Dermis microvascular lymphatic vessel endothelial cell (primary cell): ENCODE data around the gene LRRN4CL. TPM values are rescaled to one million over a fixed set of nuclear protein-coding genes. Genes with fewer than 3 reads are reported as not detected.
A peak's percentile ranks its signal among the peaks of the same experiment; 100 is the strongest.
"Not testable (repeated sequence)": the region's sequence is repeated elsewhere in the genome, so short reads cannot be mapped to it uniquely, and the experiment has no call there.

Source experiments
- DNase-seq, 2 donors: peaks; one replicate each; pipeline versions ENCODE4 v3.0.0 to v3.0.0-alpha.2; 2010; ENCODE audit warnings: low read depth in 2 of 2
- total RNA-seq: library from RNA; depleted of rRNA; stranded (reverse); fragments of >200 nt; gene quantifications from 2 replicates; pipeline ENCODE4 v1.2.1, GENCODE V29; 2014

LRRN4CL gene
- total RNA-seq, result 0.38 and 0.51 TPM in 2 replicates

DNA sequence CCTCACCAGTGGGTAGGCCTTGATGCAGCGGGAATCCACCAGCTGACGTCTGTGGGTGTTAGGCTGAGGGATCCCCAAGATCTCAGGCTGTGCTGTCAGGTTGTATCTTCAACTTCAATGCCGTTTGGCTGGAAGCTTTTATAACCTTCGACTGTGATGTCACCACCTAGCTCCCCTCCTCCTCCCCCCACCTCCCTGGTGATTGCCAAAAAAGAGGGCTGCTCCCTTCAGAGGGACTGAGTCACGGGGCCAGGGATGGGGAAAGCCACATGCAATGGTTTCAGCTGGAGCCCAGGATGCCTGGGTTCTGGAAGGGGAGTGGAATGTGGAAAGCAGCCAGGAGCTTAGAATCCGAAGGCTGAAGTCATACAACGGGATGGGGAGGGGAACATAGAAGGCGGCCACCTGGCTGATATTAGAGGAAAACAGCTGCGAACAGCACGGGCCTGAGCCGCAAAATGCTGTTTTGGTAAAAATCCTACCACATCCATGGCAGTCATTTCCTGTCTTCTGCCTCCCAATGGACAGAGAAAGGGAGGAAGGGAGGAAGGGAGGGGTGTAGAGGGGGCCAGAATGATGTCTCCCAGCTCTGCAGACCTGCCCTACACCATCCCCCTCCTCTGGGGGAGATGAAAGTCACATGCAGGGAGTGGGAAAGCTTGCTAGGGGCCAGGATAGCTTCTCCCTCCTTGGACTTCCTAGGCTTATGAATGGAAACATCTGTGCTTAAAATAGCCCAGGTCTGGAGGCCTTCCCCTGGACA, at the start of gene LRRN4CL:
Gene LRRN4CL, minus strand, starts transcription at position 110 of the 763 bp plus-strand sequence. CDS start 1,022 bp downstream, outside the sequence.
- no peak for DNase-seq

- no peak for DNase-seq
These were observed 47.9 kb upstream of the LRRN4CL start for GRCh38 chr11:62737196-62737595.

GRCh38 chr11:62732830-62733229, 43.5 kb upstream of the LRRN4CL start:
- DNase-seq, result peak in 1 of 2 donors; percentile 38

- not testable (repeated sequence) for DNase-seq
These were observed 40.7 kb upstream of the LRRN4CL start for GRCh38 chr11:62730076-62730475.

DNA sequence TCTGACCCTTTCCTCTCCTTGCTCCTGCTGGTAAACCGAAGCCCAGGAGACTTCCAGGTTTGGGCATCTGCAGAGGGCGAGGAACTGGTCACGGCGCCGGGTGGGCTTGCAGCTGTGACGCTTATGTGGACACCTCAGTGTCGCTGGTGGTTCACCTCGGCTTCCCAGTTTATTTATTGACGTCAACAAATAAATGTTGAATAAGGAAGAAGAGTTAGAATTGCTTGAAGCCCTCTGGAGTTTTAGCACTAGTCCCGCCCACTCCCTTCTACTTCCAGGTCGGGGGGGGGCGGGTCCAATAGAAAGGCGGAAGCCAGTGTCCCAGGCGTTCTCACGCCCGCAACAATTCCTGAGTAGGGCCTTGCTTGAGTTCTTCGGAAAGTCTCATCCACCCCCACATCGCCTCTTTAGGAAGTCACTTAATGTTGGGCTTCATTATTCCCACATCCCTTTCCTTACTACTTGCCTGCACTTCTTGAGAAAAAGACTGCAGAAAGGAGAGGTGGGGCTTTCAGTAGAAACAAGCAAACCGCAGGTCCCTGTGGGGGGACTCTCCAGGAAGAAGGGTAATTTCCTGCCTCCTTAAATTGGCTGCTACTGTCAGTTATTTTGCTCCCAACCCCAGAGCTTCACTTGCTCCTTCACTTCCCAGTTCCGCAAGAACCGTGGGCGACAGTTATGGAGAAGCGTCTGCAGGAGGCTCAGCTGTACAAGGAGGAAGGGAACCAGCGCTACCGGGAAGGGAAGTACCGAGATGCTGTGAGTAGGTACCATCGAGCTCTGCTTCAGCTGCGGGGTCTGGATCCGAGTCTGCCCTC, 39.0 kb upstream of the LRRN4CL start, which contains the start of gene TTC9C:
Gene TTC9C, plus strand, starts transcription at position 316 of the 818 bp plus-strand sequence. Its CDS starts 363 bp downstream, at position 679.
- DNase-seq, result peak; percentile 60 to 92

DNA sequence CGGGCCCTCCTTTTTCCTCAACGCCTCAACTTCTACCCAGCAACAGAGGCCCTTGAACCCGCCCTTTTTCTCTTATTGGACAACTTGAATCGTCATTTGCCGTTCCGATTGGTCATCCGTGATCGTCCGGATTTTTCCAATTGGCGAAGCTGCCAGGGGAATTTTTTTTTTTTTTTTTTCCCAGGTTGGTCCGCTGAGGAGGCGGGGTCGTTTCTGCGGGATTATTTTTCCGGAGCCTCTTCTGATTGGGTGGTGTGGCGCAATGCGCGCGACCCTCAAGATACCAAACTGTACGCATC, 38.5 kb upstream of the LRRN4CL start:
- DNase-seq, result peak; percentile 97 to 98

DNA sequence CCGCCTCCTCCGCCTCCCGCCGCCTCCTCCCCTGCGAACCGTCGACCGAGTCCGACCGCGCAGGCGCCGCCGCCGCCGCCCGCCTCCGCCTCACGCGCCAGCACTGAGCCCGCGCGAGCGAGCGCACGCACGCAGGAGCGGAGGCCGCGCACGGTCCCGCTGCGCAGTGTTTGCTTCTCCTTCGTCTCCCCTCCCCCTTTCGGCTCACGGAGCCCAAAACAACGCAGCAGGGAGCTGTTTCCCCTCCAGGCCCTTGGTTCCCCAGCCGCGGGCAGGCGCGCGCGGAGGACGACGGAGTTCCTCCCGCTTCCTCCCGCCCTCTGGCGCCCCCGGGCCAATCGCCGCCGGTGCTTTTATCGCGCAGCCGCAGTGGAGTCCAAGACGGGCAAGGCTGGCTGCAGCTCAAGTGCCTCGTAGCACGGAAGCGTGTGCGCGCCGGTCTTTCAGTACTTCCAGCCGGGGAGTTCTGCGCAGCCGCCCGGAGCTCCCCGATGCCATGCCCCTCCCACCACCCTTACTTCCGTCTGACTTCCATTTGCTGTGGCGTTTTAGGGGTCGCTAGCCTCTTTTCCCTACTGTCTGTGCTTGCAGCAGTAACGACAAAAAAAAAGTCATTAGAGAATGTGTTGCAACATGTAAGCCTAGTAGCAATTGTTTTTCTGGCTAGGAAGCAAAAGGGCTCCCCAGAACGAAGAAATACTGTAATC, 38.0 kb upstream of the LRRN4CL start, which contains the start of gene HNRNPUL2:
Gene HNRNPUL2, minus strand, starts transcription at position 293 of the 707 bp plus-strand sequence. CDS start 301 bp downstream, outside the sequence.
- DNase-seq, result peak; percentile 98 to 99

GRCh38 chr11:62726915-62727164, 37.5 kb upstream of the LRRN4CL start:
- DNase-seq, result no peak

DNA sequence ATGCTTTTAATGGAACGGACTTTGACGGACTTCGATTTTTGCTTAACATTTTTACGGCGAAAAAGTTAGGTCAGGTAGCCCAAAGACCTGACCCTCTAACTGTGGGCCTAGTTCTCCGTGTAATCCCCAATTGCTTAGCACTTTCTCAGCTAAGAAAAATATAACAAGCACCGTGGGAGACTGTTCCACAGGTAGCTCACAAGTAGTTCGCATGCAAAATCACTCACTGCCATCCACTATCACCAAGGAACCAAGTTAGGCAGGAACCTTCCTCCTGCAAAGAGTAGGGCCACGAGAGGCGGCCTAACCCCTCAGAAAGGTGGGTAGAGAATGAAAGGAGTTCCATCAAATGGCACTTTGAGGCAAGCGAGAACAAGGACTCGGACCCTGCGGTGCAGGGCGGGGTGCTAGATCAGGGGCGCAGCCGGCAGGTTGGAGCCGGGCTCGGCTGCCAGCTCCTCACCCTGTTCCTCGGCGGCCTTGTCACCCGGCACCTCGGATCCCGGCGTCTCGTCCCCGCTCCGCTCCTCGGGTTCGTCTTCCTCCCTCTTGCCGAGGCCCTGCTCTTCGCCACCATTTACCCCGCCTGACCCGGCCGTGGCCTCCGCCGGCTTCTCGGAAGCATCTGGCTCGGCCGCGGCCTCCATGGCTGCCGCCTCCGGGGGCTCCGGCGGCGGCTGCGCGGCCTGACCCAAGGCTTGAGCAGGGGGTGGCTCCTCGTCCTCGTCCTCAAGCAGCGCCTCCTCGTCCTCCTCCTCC, 37.0 kb upstream of the LRRN4CL start:
- DNase-seq, result no peak

DNA sequence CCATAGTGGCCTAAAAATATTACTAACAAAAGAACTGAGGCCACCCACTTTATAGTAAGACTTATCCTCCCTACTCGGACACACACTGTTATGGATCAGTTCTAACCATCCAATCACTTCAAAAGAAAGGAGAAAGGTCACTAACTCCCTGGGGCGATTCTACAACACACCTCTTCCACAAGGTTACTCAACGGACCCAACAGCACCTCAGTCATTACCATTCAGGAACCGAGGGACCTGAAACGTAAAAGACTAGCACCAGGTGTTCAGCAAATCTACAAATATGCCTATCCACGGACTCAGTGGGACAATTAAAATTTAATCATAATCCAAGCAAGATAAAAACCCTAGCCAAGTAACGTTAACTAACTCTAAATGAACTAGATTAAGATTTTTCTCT, 36.3 kb upstream of the LRRN4CL start:
- peak in 1 of 2 donors; percentile 15 for DNase-seq

- no peak for DNase-seq
These were observed 34.8 kb upstream of the LRRN4CL start for GRCh38 chr11:62724171-62724570.

DNA sequence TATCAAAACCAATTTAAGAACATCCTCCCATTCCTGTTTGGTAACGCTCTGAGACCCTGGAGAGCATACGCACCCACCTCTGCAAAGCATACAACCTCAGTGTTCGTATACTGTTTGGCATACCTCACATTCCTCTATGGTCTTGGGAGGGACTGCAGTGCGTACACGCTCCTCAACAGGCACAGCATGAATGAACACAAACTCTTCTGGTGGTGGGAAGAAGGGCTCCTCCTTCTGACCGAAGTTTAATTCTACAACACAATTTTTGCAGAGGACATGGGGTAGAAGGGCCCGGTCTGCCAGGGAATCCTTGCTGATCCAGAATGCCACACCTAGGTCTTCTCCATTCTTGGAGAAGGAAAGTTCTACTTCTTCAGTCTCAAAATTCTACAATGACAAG, 32.7 kb upstream of the LRRN4CL start:
- peak in 1 of 2 donors; percentile 18 for DNase-seq

DNA sequence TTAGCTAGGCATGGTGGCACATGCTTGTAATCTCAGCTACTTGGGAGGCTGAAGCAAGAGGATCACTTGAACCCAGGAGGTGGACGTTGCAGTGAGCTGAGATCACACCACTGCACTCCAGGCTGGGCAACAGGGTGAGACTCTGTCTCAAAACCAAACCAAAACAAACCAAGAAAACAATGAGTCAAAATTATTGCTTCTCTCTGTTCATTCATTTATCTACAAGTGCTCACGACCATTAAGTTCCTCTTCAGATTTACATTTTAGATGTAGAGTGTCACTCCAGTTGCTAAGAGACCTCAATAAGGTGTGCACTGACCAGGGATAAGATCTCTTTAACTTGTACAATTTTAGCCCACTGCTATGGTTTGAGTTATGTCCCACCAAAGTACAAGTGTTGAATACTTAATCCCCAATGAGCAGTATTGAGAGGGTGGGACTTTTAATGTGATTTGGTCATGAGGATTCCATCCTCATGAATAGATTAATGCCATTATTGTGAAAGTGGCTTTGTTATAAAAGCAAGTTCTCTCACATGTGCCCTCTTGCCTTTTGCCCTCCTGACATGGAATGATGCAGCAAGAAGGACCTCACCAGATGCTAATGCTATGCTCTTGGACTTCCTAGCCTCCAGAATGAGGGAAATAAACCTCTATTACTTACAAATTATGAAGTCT, 30.1 kb upstream of the LRRN4CL start:
- no peak for DNase-seq

DNA sequence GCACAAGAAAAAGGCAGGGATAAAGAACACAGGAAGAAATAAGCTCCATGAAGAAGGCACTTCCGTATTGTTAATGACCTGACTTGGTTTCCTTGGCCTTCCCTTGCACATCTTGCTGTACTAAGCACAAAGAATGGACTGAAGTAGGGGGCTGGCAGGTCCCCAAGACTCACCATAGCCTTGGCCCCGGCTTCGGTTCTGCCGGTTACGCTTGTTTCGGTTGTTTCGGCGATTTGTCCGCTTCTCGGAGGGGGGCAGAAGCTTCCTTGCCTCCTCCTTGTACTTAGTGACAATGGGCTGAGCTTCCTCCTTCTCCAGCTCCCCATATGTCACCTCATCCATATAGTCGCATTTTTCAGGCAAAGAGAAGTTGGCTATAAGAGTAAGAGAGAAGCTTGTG, 27.5 kb upstream of the LRRN4CL start:
- no peak for DNase-seq

GRCh38 chr11:62716206-62716605, 26.9 kb upstream of the LRRN4CL start:
- no peak for DNase-seq

- no peak for DNase-seq
These were observed 26.1 kb upstream of the LRRN4CL start for GRCh38 chr11:62715150-62716130.

DNA sequence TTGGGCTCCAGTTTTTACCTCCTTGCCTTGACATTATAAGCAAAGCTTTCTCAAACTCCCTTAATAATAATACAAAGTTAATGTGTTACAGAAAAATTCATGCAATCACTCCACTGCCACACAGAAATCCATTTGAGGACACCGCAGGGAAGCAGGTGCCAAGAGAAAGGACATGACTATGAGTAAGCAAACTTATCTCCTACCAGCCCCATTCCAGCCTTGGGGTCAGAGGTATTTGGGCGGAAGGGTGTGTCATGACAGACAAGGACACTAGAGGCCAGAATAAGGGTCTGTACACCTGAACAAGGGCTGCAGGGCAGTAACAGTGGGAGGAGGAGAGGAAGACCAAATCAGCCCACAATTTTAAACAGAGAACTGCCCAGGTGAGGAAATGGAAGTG, 24.0 kb upstream of the LRRN4CL start:
- DNase-seq, result no peak

DNA sequence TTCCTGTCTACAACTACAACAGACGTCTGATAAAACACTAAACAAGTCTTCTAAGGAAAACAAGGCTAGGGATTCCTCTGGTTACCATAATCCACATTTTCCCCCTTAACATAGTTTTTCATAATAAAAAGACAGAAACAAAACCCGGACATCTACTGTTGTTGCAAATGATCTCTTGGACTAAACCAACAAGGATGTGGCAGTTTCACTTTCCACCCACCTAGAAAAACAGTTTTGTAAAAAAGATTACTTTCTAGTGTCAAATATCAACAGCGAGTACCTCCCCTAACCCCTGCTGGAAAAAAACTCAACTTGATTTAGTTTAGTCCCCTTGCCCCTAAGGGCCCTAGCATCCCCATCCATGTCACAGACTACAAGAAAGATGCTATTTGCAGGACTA, 23.5 kb upstream of the LRRN4CL start:
- peak in 1 of 2 donors; percentile 38 for DNase-seq

GRCh38 chr11:62712276-62712812, 23.0 kb upstream of the LRRN4CL start:
- no peak for DNase-seq
